HG03442 (cell line): ENCODE data around the gene MICU2.
A peak's percentile ranks its signal among the peaks of the same experiment; 100 is the strongest.
"Not testable (repeated sequence)": the region's sequence is repeated elsewhere in the genome, so short reads cannot be mapped to it uniquely, and the experiment has no call there.

Source experiments
- ATAC-seq: cut with Tn5 transposase; IDR thresholded peaks from one replicate; pipeline ENCODE4 v1.9.1; 2021; ENCODE audit warnings: mild to moderate bottlenecking, moderate library complexity; ENCODE audit not compliant: unreplicated experiment

The MICU2 gene

DNA sequence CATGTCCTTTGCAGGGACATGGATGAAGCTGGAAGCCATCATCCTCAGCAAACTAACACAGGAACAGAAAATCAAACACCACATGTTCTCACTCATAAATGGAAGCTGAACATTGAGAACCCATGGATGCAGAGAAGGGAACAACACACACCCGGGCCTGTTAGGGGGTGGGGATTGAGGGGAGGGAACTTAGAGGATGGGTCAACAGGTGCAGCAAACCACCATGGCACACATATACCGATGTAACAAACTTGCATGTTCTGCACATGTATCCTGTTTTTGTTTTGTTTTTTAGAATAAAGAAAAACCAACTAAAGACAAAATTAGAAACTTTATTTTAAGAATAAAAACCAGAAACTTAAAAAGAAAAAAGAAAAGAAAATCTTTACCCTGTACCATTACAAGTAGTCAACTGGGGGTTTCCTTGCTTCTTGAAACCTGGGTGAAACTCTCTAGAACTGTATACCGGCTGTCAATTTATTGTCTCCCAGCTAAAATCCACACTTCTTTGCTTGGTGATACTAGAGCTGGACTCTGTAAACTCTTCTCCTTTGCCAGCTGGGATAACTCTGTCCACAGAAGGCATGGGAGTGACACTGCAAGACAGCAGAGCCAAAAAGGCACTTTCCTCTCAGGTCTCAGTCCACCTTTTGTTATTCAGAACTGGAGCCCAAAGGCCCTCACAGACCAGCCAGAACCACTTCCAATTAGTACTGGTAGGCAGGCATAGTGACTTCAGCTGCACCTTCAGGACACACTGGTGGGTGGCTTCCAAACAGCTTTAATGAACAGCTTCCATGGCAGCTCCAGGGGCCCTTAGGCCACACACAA, 9.0 kb downstream of the MICU2 start:
- peak; percentile 51 for ATAC-seq

DNA sequence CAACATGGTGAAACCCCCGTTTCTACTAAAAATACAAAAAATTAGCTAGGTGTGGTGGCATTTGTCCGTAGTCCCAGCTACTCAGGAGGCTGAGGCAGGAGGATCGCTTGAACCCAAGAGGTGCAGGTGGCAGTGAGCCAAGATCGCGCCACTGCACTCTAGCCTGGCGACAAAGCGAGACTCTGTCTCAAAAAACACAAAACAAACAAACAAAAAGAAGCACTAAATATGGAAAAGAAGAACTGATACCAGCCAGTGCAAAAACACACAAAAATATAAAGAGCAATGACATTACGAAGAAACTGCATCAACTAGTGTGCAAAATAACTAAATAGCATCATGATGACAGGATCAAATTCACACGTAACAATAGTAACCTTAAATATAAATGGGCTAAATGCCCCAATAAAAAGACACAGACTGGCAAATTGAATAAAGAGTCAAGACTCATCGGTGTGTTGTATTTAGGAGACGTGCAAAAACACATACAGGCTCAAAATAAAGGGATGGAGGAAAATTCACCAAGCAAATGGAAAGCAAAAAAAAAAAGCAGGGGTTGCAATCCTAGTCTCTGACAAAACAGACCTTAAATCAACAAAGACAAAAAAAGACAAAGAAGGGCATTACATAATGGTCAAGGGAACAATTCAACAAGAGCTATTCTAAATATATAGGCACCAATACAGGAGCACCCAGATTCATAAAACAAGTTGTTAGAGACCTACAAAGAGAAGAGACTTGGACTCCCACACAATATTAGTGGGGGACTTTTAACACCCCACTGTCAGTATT, 13.1 kb downstream of the MICU2 start:
- not testable (repeated sequence) for ATAC-seq

DNA sequence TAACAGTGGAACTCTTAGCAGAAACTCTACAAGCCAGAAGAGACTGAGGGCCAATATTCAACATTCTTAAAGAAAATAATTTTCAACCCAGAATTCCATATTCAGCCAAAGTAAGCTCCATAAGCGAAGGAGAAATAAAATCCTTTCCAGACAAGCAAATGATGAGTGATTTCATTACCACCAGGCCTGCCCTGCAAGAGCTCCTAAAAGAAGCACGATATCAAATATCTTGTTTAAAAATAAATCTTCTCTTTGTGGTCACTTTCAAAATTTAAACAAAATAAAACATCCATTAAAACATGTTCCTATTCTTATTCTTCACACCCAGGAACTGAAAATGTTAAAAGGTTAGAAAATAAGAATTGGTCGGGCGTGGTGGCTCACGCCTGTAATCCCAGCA, 13.7 kb downstream of the MICU2 start:
- no peak for ATAC-seq

DNA sequence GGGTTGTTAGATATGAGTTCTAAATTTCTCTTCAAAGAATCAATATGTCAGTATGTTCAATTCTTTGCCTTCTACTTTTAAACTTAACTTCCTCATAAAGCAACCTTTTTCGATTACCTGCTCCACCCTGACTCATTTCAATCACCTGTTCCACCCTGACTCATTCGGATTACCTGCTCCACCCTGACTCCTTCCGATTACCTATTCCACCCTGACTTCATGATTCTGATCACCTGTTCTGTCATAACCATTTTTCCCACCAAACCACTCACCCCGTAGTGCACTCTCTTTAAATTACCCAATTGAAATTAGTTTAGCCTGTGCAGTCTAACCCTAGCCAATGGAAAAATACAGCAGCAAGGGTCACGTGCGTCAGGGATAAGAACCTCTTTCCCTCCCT, 14.5 kb downstream of the MICU2 start:
- ATAC-seq: not testable (repeated sequence)

DNA sequence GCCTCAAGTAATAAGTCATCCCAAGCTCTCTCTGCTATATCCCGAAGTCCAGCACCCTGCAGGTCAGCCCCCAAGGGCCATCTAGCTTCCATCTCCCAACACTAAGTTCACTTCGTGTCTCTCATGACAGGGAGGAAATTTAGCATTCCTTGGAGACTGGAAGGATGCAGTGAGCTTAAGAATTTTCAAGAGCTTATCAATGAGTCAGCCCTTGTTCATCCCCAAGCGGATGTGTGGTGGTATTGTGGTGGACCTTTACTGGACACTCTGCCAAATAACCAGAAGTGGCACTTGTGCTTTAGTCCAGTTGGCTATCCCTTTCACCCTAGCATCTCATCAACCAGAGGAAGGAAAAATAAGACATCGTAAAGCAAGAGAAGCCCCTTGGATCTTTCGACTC, 15.6 kb downstream of the MICU2 start:
- not testable (repeated sequence) for ATAC-seq

DNA sequence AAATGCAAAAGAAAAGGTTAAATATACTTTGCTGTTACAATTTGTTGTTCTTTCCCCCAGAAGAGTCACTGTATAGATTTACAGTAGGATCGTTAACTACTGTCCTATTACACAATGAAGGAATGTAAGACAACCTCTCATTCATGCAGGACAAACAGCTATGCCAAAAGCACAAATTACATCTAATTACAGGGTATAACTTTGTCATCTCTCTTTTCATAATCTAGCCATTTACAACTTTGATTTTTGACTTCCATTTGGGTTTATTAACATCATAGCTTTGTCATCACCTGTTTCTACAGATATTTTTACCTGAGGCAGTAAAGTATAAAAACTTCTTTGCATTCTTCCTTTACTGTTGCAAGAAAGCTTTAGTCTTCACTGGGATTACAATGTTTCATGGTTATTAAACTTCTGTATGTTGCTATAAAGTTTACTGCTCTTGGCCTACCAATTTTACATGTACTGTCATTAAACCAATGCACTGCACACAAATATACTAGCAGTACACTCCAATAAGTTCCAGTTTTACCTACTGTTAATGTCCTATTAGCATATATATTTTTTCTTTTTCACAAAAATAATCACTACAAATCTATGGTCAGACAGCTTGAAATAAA, 18.9 kb downstream of the MICU2 start:
- no peak for ATAC-seq

DNA sequence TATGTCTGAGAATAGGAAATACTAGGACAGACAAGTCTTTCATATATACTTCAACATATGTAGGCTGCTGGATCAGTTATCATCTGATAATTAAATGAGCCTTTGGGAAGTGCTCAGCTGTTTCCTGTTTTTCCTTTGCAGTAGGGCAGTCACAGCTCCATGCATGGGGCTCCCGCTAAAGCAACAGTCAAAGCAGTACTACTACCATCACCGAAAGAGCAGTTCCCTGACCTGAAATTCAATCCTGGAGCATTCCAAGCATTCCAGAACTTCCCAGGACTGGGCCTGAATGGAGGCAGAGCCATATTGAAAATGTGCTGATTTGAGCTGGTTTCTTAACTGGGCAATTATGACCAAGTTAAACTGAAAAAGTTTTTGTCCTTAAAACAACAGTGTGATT, 20.5 kb downstream of the MICU2 start:
- no peak for ATAC-seq

DNA sequence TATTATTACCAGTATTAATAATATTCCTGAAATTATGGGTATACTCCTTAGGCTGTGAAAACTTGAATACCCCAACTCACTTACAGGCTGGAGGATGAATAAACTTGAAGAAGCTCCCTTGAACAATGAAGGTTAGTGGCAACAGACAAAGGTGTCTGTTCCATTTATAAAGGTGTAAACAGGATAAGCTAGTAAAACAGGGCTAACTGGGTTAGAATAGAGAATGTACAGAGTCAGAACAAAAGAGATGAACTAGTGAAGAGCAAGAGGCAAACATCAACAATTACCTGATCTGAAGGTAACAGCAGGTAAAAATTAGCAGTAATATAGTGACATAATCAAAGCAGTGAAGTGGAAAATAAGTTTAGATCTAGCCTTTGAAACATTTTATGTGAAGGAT, 23.2 kb downstream of the MICU2 start:
- ATAC-seq: no peak

DNA sequence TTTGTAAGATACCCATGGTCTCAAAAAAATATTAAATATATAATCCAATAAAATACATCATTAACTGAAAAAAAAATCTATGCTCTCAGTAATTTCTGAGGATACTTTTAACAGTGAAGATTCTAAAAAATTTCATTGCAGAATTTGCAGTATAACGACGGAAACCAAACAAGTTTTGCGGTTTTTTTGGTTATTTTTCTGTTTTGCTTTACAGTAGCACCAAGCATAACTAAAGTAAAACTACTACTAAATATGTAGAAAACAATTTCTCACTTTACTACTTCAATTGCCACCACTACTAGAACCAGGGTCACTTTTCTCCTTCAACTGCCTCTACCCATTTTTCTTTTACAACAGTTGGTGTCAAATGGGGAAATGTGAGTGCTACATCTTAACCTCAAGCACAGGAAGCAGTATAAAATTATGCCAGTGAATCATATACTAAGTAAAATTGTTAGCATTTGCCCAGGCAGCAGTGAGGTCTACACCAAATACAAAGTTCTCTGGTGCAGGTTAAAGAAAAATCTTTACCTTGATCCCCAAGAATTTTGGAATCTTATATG, 24.1 kb downstream of the MICU2 start:
- ATAC-seq: peak; percentile 71

DNA sequence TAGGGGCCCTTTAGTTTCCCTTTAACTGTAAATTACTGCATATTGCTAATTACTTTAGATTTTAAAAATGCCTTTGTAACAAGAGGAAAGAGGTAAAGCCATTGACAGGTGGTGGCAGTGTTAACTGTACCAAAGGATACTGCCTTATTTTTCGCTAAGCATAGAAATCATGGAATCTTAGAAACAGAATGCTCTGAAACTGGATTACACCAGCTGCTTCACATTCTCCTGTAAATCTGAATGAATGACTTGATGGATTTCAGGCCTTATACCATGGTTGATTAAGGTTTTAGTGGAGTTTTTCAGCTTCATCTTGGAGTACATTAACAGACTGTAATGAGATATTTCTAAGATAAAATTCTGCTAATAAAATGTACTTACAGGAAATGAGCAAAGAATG, 25.2 kb downstream of the MICU2 start:
- ATAC-seq: no peak

DNA sequence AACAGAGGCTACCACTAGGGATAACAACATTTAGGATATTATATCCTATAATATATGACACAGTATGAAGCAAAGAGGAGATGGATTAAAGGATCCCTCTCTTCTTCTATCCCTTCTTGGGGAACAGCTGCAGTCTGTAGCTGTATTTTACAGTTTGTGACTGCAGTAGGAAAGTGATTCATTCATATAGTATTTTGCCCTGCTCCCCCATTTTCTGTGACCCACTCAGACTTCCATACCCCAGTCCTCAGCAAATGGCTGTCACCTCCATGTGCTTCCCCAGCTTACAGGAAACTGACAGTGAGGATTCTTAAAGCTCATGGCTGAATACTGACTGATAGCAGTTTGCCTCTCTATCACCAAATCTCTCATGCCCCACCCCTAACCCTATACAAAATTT, 27.5 kb downstream of the MICU2 start:
- ATAC-seq: no peak

DNA sequence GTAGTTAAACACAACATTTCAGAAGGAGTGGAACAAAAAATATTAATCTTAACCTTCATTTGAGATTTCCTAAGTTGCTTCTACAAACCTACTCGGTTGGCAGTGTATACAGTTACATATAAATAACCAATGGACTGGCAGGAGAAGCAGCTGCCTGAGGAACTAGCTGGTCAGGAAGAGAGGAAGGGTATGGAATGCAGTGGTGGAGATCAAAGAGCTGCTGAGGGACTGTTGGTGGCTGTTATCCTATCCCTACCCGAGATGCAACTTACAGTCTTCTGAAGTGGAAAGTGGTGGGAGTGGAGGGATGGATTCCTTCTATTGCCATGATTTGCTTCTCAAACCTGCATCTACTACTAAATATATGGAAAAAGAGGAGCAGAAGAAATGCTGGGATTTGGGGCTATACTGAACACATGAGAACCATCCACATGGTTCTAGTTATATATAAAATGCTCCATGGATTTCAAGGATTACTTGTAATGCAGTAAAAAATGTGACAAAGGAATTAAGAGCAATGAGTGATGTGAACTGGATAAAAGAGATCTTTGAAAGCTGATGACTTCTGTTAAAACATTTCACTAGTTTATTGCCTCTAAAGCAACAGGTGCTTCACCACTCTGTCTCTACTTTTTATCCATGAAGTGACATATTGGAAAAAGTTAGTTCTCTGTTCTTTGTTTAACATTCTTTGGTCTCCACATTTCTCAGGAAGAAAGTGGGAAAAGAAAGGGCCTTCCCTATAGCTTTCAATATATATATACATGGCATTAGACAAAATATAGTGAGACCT, 29.9 kb downstream of the MICU2 start:
- ATAC-seq: no peak

DNA sequence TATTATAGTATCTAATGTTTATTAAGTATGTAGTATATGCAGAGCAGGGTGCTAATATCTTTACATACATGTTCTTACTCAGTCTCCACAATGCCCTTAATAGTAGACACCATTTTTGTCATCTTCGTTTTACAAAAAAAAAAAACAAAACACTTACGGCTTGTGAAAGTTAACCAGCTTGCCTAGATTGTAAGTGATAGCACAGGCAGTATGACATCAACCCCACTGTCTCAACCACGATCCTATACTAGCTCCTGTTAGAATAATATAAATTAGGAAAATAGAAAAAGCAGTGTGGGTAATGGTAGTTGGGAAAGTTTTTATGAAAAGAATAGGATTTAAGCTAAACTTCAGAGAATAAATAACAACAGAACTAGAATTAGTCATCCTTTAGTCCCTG, 34.3 kb downstream of the MICU2 start:
- ATAC-seq: no peak

DNA sequence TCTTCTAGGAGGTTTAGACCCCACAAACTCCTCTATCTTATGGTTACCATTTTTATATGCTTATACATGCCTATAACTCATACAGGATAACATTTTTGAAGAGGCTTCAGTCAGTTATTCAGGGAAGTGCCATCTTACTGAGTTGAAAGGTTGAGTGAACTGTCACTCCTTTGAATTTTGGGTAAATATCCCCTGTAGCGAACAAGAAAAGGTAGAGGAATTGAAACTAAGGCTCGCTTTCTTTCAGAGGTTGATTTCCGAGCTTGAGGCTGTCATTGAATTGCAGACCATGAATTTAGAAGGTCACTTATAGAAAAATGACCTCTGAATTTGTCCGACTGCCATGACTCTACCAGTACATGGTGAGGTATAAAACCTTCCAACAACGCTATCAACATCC, 35.1 kb downstream of the MICU2 start:
- ATAC-seq: no peak

DNA sequence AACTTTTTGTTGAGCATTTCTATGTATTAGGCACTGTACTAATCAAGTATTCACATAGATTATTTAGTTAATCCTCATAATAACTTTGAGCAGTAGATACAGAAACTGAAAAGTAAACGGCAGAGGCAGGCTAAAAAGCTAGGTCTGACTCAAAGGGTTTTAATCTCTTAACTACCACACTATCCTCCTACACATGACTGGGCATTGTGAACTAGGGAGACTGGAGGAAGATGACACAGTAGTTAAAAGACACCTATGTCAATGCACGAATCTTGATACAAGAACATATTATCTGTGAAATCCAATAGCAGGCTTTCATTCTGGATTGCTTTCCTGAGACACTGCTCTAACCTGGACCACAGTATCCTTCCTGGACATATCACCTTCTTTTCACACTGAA, 36.3 kb downstream of the MICU2 start:
- peak; percentile 59 for ATAC-seq

DNA sequence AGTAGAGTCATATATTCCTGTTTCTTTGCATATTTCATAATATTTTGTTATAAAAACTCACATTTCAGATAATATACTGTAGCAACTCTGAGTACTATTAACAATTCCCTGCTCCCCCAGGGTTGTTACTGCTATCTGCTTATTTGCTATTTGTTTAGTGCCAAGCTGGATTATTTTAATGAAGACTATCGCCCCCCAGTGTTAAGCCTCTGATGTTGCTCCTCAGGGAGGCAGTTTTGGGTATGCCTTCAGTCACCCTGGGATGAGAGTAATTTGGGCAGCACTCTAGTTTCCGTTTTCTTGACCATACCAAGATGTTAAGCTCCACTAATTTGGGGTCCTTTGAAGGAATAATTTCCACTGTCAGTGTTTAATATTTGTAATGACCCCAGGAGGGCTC, 46.0 kb downstream of the MICU2 start:
- no peak for ATAC-seq

DNA sequence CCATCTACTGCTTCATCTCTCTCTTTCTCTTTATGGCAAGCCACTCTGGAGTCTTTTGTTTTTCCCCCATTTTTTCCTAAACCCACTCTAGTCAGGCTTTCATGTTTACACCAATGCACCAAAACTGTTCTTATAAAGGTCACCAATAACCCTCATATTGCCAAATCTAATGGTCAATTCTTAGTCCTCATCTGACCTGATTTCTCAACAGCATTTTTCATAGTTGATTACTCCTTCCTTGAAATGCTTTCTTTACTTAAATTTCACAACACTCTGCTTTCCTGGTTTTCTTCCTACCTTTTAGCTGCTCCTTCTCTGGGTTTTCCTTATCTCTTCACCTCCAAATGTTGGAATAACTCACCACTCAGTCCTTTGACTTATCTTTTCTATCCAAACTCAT, 47.9 kb downstream of the MICU2 start:
- ATAC-seq: no peak

DNA sequence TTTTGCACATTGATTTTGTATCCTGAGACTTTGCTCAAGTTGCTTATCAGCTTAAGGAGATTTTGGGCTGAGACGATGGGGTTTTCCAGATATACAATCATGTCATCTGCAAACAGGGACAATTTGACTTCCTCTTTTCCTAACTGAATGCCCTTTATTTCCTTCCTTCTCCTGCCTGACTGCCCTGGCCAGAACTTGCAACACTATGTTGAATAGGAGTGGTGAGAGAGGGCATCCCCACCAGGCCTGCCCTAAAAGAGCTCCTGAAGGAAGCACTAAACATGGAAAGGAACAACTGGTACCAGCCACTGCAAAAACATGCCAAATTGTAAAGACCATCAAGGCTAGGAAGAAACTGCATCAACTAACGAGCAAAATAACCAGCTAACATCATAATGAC, 50.7 kb downstream of the MICU2 start:
- ATAC-seq: not testable (repeated sequence)

DNA sequence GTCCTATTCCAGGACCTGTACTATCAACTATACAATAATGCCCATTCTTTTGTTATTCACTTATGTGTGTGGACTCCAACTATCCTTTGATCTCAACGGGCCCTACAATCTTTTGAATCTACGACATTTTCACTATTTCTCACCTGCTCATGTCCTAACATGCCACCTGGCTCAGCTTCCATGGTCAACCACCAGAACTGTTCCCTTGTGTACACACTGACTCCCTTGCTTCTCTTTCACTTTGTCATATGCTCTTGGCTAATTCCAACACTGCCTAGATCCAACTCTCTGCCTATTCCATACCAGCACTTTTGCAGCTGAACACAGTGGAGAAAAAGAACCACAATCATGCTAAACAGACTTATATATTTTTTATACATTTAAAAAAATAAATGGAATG, 53.1 kb downstream of the MICU2 start:
- no peak for ATAC-seq

DNA sequence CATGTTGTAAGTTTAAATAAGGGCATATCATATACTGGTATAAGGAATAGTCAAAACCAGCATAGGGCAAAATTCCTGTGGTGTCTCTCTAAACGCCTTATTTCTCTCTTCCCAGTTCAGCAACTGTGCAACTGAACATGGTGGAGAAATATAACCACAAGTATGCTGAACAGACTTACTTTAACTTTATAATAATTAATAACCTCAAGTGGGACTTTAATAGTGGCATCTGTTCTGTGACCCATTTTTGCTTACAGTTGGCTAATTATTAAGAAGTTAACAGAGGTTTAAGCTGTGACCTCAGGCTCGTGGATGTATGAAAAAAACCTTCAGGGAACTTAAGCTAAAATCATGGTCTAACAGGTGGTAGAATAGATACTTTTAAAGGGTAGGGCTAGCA, 54.3 kb downstream of the MICU2 start:
- no peak for ATAC-seq

DNA sequence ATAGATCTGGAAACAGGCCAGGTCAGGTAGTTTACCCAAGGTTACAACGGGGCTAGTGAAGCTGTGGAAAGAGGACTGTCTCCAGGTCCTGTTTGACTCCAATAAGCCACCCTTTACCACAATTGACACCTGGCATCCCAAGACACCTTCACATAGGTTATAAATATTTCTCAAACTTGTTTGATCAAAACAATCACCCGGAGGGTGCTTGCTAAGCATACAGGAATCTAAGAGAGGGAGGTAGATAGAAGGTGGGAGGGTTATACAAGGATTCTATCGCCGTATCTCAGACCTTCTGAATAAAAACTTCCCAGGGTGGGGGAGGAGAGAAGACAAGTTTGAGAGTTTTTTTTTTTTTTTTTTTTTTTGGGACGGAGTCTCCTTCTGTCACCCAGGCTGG, 55.4 kb downstream of the MICU2 start:
- ATAC-seq: no peak
